Psoas muscle (tissue), 8 donors: ENCODE results near the gene NPEPL1. TPM values are rescaled to one million over a fixed set of nuclear protein-coding genes. Genes with fewer than 3 reads are reported as not detected.

ENCODE experiments used
- ATAC-seq, 4 donors: fragments of 200-7000 bp; cut with Tn5 transposase; one replicate each; pipeline ENCODE4 v1.9.1; 2020; ENCODE audit warnings: moderate library complexity in 3 of 4, mild to moderate bottlenecking in 2 of 4
- DNase-seq, 2 donors: peaks; one replicate each; pipeline ENCODE4 v3.0.0-alpha.2; 2020
- H3K27ac ChIP-seq: fragments of 200-600 bp; one replicate; pipeline ENCODE4 v1.8.0; 2022
- H3K27me3 ChIP-seq, 3 donors: fragments of 200-600 bp in 1 of 3; one replicate each; pipeline versions ENCODE4 v1.6.1 to v1.8.0; 2013 to 2022; ENCODE audit warnings: low read length in 2 of 3, mild to moderate bottlenecking in 2 of 3, moderate library complexity in 1 of 3; ENCODE audit not compliant: insufficient read depth in 3 of 3
- H3K36me3 ChIP-seq, 2 donors: fragments of 200-600 bp in 1 of 2; one replicate each; pipeline versions ENCODE4 v1.6.1 to v1.8.0; 2013 to 2022; ENCODE audit warnings: low read depth in 1 of 2, mild to moderate bottlenecking in 1 of 2, moderate library complexity in 1 of 2; ENCODE audit not compliant: insufficient read depth in 1 of 2
- H3K4me1 ChIP-seq: fragments of 200-600 bp; one replicate; pipeline ENCODE4 v1.8.0; 2022
- H3K4me3 ChIP-seq: fragments of 200-600 bp; one replicate; pipeline ENCODE4 v1.8.0; 2022; ENCODE audit warnings: mild to moderate bottlenecking
- H3K9me3 ChIP-seq: fragments of 200-600 bp; one replicate; pipeline ENCODE4 v1.8.0; 2022
- WGBS, 3 donors: extraction: QIAGEN DNeasy Blood & Tissue Kit; methylation state at CpG; one replicate each; pipeline versions ENCODE4 v1.1.6 to v1.1.7; 2013; 5-methylcytosine and 5-hydroxymethylcytosine counted together
- intact Hi-C, 2 donors: fragments of 100-400 bp; cut with DNase I; formaldehyde crosslinking; loops; one replicate each; pipeline versions ENCODE4 v1.11.0 to v1.14.2; 2022
- polyA plus RNA-seq, 3 donors: library from polyadenylated mRNA; stranded (reverse); fragments of 200-250 nt; gene quantifications; one replicate each; pipeline ENCODE4 v1.2.3, GENCODE V29; 2013
- total RNA-seq, 4 donors: library from RNA; stranded (reverse); fragmentation: NEBNext Ultra II Directional in 2 of 4; extraction: Animal tissue kit (Norgen Biotek cat#: 25700) in 2 of 4; gene quantifications; one replicate each; pipeline versions ENCODE4 v1.2.1 to v1.2.4, GENCODE V29; 2021 to 2023
- TF ChIP-seq, protein P1 (sequence below): fragments of 200-600 bp; IDR thresholded peaks from one replicate; pipeline ENCODE4 v1.8.0; 2022; ENCODE audit warnings: antibody characterized with exemption
- donor health status: healthy with polysubstance abuse.
- donor health status: DM: no; HTN: no; CAD: no; lungs with moderate emphysema.
- donor health status: Bipolar disorder and iron deficiency.
- donor health status: healthy.
- donor health status: DM: yes; HTN: yes; CAD: no.
- donor health status: DM: no; HTN: no; CAD: no.
- donor health status: DM: no; HTN: no; CAD: no.
- donor health status: DM: yes; HTN: yes; CAD: no.

Gene NPEPL1
- total and polyA plus RNA-seq, 7 donors, result 18.4 to 52.3 (median 36.0) TPM

DNA sequence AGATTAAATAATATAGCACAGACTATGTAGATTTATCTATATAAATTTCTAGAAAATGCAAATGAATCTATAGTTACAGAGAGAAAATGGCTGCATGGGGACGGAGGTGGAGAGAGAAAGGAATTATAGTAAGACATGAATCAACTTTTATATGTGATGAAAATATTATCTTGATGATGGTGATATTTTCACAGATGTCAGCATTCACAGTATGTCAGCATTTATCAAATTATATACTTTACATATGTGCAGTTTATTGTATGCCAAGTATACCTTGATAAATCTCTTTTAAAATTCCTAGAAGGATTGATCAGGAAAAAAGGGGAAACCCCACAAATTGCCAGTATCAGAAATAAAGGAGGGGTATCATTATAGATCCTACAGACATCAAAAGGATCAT is 44.6 kb downstream of the NPEPL1 start:
- Histone ChIP-seq H3K9me3 (no peaks in the 10 kb centered on the region), H3K4me3 (no peak overlapping the region), H3K4me1 (no peaks in the 10 kb centered on the region), H3K27ac (no peak overlapping the region), H3K27me3 (no peaks in the 10 kb centered on the region), H3K36me3 (no peaks in the 10 kb centered on the region)
- DNase-seq (no peak), ATAC-seq (no peak)
- WGBS, 3 donors, result 76 to 91% (median 87%) methylated on average over 1 of the region's 1 CpG
- TF ChIP-seq, protein P1, sequence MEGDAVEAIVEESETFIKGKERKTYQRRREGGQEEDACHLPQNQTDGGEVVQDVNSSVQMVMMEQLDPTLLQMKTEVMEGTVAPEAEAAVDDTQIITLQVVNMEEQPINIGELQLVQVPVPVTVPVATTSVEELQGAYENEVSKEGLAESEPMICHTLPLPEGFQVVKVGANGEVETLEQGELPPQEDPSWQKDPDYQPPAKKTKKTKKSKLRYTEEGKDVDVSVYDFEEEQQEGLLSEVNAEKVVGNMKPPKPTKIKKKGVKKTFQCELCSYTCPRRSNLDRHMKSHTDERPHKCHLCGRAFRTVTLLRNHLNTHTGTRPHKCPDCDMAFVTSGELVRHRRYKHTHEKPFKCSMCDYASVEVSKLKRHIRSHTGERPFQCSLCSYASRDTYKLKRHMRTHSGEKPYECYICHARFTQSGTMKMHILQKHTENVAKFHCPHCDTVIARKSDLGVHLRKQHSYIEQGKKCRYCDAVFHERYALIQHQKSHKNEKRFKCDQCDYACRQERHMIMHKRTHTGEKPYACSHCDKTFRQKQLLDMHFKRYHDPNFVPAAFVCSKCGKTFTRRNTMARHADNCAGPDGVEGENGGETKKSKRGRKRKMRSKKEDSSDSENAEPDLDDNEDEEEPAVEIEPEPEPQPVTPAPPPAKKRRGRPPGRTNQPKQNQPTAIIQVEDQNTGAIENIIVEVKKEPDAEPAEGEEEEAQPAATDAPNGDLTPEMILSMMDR, result no peak
- intact Hi-C loops, result no loop called here

DNA sequence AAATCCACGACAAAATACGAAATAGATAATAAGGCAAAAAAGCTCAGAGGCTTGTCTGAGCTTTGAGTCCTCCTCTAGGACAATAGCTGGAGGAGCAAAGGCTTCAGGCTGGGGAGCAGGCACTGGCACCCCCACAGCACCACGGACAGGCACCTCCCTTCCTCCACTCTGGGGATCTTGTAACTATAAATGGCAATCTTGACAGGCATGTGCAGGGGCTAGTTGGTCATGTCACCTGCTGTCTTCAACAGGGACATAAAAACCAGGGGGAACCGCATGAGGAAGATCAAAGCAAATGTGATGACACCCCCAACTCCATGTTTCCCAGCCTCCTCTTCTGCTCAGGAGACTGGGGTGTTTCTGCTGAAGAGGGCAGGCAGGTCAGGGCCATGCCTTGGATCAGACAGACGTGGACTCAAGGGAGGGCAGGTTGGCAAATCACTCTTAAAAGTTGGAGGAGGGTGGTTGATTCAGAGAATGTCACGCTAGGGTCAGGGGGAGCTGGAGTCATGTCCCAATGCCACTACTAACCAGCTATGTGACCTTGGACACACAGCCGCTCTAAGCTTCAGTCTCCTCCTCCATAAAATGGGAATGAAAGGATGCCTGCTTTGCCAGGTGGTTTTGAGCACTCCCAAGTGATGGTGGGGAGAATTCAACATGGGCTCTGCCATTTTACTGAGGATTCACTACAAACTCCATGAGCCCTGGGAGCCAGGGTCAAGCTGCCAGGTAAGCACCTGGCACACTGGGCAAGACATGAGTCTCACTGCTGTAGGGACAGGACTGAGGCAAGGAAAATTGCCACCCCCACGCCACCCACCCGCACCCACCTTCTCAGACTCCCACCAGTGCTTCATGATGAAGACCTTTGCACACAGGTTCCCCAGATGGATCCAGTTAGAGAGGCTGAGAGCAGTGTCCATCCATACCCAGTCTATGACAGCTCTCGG is 48.0 kb downstream of the NPEPL1 start:
- no peaks in the 10 kb centered on the region for H3K4me1 ChIP-seq
- no peak for DNase-seq
- H3K36me3 ChIP-seq, result no peaks in the 10 kb centered on the region
- H3K4me3 ChIP-seq, result no peak overlapping the region
- H3K27me3 ChIP-seq, result peaks cover 0 to 11% (median 8%) of the 10 kb centered on the region in 3 donors
- no peak overlapping the region for H3K27ac ChIP-seq
- no peak for ATAC-seq
- no peaks in the 10 kb centered on the region for H3K9me3 ChIP-seq
- intact Hi-C loops, result no loop called here
- TF ChIP-seq, protein P1, result no peak
- WGBS, 3 donors, result 78 to 83% (median 81%) methylated on average over 10 of the region's 10 CpGs

DNA sequence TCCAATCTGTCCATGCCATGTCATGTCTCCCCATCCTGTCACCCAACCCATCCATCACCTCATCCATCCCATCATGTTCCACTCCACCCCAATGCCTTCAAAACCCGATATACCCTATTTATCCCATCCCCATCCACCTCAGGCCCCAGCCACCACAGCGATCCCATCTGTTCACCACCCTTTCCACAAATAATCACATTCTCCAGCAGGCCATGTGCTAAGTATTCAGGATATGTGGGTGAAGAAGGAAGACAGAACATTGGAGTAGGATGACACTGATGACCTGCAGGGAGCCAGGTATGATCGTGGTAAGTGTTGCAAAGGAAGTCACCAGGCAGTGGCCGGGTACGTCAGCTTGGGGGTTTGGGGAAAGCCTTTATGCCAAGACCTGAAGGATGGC is 48.8 kb downstream of the NPEPL1 start:
- intact Hi-C loops, result no loop called here
- no peak for DNase-seq
- 88 to 97% (median 89%) methylated on average over 5 of the region's 5 CpGs for WGBS, 3 donors

DNA sequence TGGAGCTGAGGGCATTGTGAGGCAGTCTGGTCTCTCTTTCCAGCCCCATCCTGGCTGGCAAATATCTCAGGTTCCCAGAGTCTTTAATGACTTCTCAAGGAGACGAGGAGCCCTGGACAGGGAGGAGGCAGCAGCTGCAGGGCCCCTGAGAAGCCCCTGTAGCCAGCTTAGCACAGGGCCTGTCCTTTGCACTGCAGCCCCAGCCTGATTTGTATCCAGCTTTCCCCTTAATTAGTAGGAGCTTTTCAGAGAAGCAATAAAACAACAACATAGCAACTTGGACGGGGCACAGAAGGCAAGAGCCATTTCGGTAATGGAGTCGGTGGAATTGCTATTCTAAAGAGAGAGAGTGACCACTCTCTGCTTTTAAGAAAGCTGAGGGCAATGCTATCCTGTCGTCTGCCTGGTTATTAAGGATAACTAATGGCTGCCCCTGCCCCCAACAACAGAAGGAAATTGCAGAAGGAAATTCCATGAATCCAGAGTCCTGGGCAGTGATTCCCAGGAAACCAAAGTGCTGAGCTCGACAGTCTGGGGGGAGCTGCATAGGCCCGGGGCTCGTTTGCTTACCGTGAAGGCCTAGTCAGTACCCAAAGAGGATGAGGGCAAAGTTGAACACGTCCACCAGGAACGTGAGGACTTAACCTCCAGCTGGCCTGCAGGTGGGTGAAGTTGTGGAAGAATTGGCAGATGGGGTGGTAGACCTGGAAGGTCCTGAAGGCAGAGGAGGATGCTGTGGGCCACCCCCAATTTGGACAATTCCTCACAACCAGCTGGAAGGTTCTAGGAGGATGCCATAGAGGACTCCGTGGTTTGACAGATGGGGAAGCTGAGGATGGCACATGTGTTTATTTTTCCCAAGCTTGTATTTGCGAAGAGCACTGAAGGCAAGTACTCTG is 50.3 kb downstream of the NPEPL1 start:
- Histone ChIP-seq H3K27me3 (peaks cover 0 to 23% (median 11%) of the 10 kb centered on the region in 3 donors), H3K36me3 (no peaks in the 10 kb centered on the region), H3K4me1 (no peaks in the 10 kb centered on the region), H3K27ac (no peak overlapping the region), H3K4me3 (no peak overlapping the region), H3K9me3 (no peaks in the 10 kb centered on the region)
- DNase-seq (no peak), ATAC-seq (no peak)
- TF ChIP-seq, protein P1, result no peak
- intact Hi-C loops, result no loop called here
- WGBS, 3 donors, result 61 to 62% (median 62%) methylated on average over 13 of the region's 13 CpGs

More for the DNA sequence above, 48.8 kb downstream of the NPEPL1 start:
- no peaks in the 10 kb centered on the region for H3K4me1 ChIP-seq
- H3K27ac ChIP-seq, result no peak overlapping the region
- no peak overlapping the region for H3K4me3 ChIP-seq
- H3K27me3 ChIP-seq, result peaks cover 0 to 19% (median 9%) of the 10 kb centered on the region in 3 donors
- TF ChIP-seq, protein P1, result no peak
- no peak for ATAC-seq
- no peaks in the 10 kb centered on the region for H3K36me3 ChIP-seq
- H3K9me3 ChIP-seq, result no peaks in the 10 kb centered on the region
